Right atrium auricular region (tissue), 2 donors: Measurements from ENCODE around the gene CUL1. TPM values are rescaled to one million over a fixed set of nuclear protein-coding genes. Genes with fewer than 3 reads are reported as not detected.

Experiments
- DNase-seq: peaks from one replicate; pipeline ENCODE4 v3.0.0-alpha.2; 2019; ENCODE audit warnings: low spot score
- H3K27ac ChIP-seq, 2 donors: fragments of 200-600 bp; sonication (generic); 1 replicate in 1 of 2; 2 replicates in 1 of 2; pipeline ENCODE4 v1.5.1; 2016 to 2019
- H3K27me3 ChIP-seq, 2 donors: fragments of 200-600 bp; sonication (generic); one replicate each; pipeline versions ENCODE4 v1.5.1 to v1.6.0; 2017 to 2019
- H3K36me3 ChIP-seq: fragments of 200-600 bp; sonication (generic); one replicate; pipeline ENCODE4 v1.5.1; 2016
- H3K4me1 ChIP-seq, 2 donors: fragments of 200-600 bp; sonication (generic); one replicate each; pipeline versions ENCODE4 v1.5.1 to v1.6.0; 2017 to 2019
- H3K4me3 ChIP-seq, 2 donors: fragments of 200-600 bp; sonication (generic); 1 replicate in 1 of 2; 2 replicates in 1 of 2; pipeline ENCODE4 v1.5.1; 2017 to 2019; ENCODE audit warnings: mild to moderate bottlenecking in 1 of 2, moderate library complexity in 1 of 2
- H3K9me3 ChIP-seq, 2 donors: fragments of 200-600 bp; sonication (generic); one replicate each; pipeline ENCODE4 v1.5.1; 2019
- CTCF ChIP-seq, 2 donors: fragments of 200-600 bp; sonication (generic); IDR thresholded peaks; one replicate each; pipeline ENCODE4 v1.5.1; 2019; ENCODE audit warnings: antibody characterized with exemption in 2 of 2
- total RNA-seq, 2 donors: library from RNA; depleted of rRNA; stranded (reverse); fragments of >200 nt; gene quantifications; one replicate each; pipeline ENCODE4 v1.1.0, GENCODE V29; 2016

Gene CUL1
- 10 to 100 TPM; 40.2 to 46.7 TPM for total RNA-seq

- H3K27ac ChIP-seq, result peak within 1 kb of the TSS; percentile 88 to 95
- H3K9me3 ChIP-seq, result no peaks in the 10 kb centered on the region
- H3K36me3 ChIP-seq, result no peaks in the 10 kb centered on the region
- H3K4me3 ChIP-seq, result peak within 1 kb of the TSS; percentile 74 to 88
- no peaks in the 10 kb centered on the region for H3K27me3 ChIP-seq
- peaks cover 0 to 45% of the 10 kb centered on the region in 2 donors for H3K4me1 ChIP-seq
- no peak for TF ChIP-seq CTCF (IDR thresholded peaks at IDR 0.05)
- DNase-seq, result peak; percentile 70
These were observed at the start of gene CUL1 for GRCh38 chr7:148698397-148699023. CUL1 (plus strand) TSS chr7:148698903; CDS start chr7:148730123, 31,220 bp downstream.

GRCh38 chr7:148650232-148650858 lies 48.4 kb upstream of the CUL1 start:
- H3K4me1 ChIP-seq, result no peaks in the 10 kb centered on the region
- DNase-seq, result no peak
- no peak for TF ChIP-seq CTCF (IDR thresholded peaks at IDR 0.05)

GRCh38 chr7:148652773-148653172 lies 45.9 kb upstream of the CUL1 start:
- no peak for TF ChIP-seq CTCF (IDR thresholded peaks at IDR 0.05)
- no peak for DNase-seq

More at GRCh38 chr7:148650232-148650858, 48.4 kb upstream of the CUL1 start:
- H3K36me3 ChIP-seq, result no peaks in the 10 kb centered on the region
- no peak overlapping the region for H3K4me3 ChIP-seq
- H3K27me3 ChIP-seq, result no peaks in the 10 kb centered on the region
- H3K27ac ChIP-seq, result no peak overlapping the region
- H3K9me3 ChIP-seq, result no peaks in the 10 kb centered on the region

GRCh38 chr7:148657929-148658328 lies 40.8 kb upstream of the CUL1 start:
- no peak overlapping the region for H3K4me3 ChIP-seq
- no peaks in the 10 kb centered on the region for H3K4me1 ChIP-seq
- no peak for TF ChIP-seq CTCF (IDR thresholded peaks at IDR 0.05)
- H3K27ac ChIP-seq, result no peak overlapping the region
- no peak for DNase-seq
- no peaks in the 10 kb centered on the region for H3K36me3 ChIP-seq
- no peaks in the 10 kb centered on the region for H3K27me3 ChIP-seq
- no peaks in the 10 kb centered on the region for H3K9me3 ChIP-seq

More at GRCh38 chr7:148652773-148653172, 45.9 kb upstream of the CUL1 start:
- no peaks in the 10 kb centered on the region for H3K36me3 ChIP-seq
- H3K27me3 ChIP-seq, result no peaks in the 10 kb centered on the region
- no peaks in the 10 kb centered on the region for H3K4me1 ChIP-seq
- H3K4me3 ChIP-seq, result no peak overlapping the region
- H3K9me3 ChIP-seq, result no peaks in the 10 kb centered on the region
- H3K27ac ChIP-seq, result no peak overlapping the region

- no peaks in the 10 kb centered on the region for H3K9me3 ChIP-seq
- no peaks in the 10 kb centered on the region for H3K4me1 ChIP-seq
- H3K27me3 ChIP-seq, result no peaks in the 10 kb centered on the region
- no peaks in the 10 kb centered on the region for H3K36me3 ChIP-seq
- TF ChIP-seq CTCF (IDR thresholded peaks at IDR 0.05), result no peak
- no peak overlapping the region for H3K4me3 ChIP-seq
- H3K27ac ChIP-seq, result no peak overlapping the region
- DNase-seq, result no peak
These were observed 37.2 kb upstream of the CUL1 start for GRCh38 chr7:148661471-148661870.
